Stimulated activated CD4-positive, alpha-beta T cell treated with anti-CD3 and anti-CD28 coated beads, Interleukin-15, amount 100 ng/mL, for 1 hour (primary cell): ENCODE measurements around the gene PNMT.

Source experiments
- DNase-seq, 2 donors: peaks; one replicate each; pipeline ENCODE4 v3.0.0-alpha.2; 2020; ENCODE audit warnings: low read depth in 1 of 2, low spot score in 1 of 2

Gene PNMT

DNA sequence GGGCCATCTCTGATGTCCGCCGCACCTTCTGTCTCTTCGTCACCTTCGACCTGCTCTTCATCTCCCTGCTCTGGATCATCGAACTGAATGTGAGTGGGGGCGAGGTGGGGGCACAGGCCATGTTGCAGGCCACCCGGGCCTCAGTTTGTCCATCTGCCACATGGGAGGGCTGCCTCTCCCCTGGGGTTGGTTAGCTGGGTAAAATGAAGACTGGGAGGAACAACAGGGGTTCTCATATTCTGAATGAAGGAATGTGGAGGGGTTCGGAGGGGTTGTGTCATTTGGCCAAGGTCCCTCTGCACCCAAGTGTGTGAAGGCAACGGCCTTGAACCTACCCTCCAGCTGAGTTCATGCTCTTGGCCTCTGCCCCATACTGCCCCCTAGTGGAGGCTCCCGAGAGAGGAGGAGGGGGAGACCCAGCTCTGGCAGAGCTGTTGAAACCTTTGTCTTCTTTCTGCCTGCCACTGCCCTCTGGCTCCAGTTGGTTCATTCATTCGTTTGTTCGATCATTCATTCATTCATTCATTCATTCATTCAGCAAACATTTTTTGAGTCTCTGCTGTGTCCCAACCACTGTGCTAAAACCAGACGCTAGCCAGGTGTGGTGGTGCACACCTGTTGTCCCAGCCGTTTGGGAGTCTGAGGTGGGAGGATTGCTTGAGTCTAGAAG is 14.5 kb upstream of the PNMT start:
- DNase-seq: peak; percentile 59 to 61

DNA sequence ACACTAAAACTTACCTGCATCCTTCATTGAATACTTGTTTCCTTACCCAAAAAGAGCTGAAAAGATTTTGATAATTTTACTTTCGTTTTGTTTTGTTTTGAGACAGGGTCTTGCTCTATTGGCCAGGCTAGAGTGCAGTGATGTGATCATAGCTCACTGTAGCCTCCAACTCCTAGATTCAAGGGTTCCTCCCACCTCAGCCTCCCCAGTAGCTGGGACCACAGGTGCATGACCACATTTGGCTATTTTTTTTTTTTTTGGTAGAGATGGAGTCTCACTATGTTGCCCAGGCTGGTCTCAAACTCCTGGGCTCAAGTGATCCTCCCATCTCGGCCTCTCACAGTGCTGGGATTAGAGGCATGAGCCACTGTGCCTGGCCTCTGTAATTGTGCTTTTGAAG is 13.1 kb upstream of the PNMT start:
- no peak for DNase-seq

DNA sequence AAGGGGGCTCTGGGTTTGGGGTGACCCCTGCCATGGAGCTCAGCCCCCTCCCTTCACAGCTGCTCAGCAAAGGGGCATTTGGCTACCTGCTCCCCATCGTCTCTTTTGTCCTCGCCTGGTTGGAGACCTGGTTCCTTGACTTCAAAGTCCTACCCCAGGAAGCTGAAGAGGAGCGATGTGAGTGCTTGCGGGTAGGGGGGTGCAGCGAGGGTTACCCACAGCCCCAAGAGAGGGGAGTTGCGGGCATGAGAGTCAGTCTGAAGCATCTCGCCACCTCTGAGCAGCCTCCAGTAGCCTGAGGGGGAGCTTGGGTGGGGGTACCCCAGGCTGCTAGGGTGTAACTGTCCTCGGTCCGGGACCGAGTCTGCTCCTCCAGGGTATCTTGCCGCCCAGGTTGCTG is 9.9 kb upstream of the PNMT start:
- DNase-seq: no peak

DNA sequence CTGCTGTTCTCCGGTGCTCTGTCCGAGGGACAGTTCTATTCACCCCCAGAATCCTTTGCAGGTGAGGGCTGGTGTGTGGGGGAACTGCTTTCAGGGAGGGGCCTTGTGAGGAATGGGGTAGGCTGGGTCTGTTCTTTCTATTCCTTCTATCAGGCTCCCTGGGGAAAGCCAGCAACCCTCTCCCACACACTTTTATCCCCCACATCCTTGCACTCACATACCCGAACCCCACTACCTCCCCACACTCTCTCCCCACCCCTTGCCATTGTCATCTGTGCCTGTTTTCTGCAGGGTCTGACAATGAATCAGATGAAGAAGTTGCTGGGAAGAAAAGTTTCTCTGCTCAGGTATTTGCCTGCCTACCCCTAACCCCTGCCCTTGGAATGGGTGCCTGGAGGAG is 9.5 kb upstream of the PNMT start:
- DNase-seq: no peak

DNA sequence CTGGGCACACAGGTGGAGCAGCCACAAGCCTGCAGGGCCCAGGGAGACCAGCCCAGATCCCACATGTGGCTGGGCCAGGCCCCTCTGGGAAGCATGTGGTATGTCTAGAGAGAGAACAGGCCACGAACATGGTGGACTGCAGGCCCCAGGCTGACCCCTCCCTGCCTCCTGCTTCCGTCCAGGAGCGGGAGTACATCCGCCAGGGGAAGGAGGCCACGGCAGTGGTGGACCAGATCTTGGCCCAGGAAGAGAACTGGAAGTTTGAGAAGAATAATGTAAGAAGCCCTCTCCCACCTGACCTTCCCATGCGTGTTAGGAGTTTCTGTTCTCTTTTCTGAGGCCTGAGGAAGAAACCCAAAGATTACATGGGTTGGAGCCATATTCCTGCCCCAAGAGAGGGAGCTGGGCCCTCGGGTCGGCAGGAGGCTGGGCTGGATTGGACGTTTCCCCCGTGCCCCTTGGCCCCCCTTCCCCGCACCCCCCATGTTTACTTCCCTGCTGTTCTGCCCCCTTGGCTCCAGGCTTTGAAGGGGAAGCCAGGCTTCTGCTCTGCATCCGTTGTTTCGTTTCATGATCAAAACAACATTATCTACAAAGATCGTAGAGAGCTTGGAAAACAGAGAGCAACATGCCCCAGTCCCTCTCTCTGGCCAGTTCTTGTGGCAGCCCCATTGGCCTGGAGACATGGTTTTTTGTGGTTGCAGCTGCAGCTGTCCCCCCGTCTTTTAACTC is 8.8 kb upstream of the PNMT start:
- DNase-seq: no peak

DNA sequence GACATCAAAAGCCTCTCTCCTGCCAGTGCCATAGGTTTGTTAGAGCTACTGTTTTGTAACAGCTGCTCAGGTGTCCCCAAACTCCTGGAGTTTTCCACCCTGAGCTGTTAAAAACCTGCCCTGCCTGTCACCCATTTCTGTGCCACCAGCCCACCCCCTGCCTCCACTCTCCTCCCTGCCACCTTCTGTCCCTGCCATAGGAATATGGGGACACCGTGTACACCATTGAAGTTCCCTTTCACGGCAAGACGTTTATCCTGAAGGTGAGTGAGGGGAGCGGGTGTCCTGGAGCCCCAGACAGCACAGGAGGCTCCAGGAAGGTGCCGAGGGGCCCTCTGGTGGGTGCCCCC is 8.3 kb upstream of the PNMT start:
- no peak for DNase-seq

DNA sequence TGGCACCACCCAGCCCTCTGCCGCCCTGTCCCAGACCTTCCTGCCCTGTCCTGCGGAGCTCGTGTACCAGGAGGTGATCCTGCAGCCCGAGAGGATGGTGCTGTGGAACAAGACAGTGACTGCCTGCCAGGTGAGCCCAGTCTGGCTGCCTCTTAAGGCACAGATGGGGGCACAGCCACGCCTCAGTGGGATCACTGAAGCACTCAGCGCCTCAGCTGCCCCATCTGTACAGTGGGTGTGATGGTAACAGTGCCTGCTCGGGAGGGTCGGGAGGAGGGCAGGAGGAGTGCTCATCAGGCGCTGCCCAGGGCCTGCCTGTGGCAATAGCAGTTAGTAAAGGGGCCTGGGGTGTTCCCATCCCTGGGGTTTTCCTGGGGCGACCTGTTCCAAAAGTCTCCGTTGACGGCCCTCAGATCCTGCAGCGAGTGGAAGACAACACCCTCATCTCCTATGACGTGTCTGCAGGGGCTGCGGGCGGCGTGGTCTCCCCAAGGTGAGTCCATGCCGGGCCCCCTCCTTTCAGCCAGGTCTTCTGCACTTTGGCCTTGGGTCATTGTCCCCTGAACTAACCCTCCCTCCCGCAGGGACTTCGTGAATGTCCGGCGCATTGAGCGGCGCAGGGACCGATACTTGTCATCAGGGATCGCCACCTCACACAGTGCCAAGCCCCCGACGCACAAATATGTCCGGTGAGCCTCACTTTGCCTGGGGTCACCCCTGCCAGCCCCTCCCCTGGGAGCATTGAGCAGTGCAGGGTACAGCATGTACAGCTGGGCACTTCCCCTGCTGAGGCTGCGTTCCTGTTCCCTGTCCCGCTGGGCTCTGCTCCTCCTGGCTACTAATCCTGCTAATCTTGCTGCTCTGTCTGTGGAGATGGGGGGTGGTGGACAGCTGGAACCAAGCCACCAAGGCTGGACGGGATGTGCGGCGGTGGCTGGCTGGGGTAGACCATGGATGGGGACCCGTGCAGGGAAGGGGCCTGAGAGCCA is 7.6 kb upstream of the PNMT start:
- no peak for DNase-seq

DNA sequence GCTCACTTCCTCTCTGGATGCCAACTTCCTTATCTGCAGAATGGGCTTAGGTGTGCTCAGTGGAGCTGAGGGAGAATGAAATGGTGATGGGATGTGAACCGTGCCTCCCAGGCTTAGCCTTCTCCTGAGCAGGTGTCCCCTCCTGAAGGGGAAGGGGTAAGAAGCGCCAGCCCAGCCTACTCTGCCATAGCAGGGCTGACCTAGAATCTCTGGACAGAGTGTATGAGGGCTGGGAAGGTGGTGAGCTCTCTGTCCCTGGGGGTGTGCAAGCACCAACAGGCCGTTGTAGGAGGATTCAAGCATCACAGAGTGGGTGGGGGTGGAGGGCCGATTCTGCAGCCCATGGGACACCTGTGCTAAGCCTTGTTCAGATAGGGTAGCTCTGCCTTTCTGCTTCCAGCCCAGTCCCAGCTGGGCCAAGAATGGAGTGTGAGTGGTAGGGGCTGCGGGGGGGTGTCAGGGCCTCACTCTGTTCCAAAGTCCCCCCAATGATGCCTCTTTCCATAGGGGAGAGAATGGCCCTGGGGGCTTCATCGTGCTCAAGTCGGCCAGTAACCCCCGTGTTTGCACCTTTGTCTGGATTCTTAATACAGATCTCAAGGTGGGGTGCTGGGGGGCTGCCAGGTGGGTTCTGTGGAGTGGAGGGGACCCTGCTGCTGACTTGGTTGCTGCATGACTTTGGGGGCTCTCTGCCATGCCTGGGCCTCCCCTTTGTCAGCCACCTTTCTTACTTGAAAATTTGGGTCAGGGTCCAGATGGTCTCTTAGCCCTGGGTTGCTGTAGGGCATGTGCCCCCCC is 6.3 kb upstream of the PNMT start:
- no peak for DNase-seq

DNA sequence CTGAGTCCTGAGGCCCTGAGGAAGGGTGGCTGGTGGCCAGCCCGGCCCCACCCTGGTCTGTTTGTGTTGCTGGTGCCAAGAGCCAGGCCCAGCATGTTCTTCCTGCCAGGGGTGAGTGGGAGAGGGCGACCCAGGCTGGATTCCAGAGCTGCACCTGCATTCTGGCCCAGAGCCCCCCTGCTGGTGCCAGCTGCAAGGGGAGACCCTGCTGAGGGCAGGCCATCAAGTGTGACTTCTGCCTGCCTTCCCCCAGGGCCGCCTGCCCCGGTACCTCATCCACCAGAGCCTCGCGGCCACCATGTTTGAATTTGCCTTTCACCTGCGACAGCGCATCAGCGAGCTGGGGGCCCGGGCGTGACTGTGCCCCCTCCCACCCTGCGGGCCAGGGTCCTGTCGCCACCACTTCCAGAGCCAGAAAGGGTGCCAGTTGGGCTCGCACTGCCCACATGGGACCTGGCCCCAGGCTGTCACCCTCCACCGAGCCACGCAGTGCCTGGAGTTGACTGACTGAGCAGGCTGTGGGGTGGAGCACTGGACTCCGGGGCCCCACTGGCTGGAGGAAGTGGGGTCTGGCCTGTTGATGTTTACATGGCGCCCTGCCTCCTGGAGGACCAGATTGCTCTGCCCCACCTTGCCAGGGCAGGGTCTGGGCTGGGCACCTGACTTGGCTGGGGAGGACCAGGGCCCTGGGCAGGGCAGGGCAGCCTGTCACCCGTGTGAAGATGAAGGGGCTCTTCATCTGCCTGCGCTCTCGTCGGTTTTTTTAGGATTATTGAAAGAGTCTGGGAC is 5.5 kb upstream of the PNMT start:
- no peak for DNase-seq

DNA sequence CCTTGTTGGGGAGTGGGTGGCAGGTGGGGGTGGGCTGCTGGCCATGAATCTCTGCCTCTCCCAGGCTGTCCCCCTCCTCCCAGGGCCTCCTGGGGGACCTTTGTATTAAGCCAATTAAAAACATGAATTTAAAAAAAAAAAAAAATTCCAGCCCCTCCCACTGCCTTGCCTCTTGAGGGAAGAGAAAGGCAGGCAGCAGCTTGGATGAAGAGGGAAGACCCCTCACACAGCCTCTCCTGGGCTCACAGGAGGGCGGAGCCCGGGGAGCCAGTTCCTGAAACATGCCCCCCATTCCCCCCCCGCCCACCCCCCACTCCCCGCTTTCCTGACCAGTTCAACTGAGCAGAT is 4.9 kb upstream of the PNMT start:
- DNase-seq: no peak

DNA sequence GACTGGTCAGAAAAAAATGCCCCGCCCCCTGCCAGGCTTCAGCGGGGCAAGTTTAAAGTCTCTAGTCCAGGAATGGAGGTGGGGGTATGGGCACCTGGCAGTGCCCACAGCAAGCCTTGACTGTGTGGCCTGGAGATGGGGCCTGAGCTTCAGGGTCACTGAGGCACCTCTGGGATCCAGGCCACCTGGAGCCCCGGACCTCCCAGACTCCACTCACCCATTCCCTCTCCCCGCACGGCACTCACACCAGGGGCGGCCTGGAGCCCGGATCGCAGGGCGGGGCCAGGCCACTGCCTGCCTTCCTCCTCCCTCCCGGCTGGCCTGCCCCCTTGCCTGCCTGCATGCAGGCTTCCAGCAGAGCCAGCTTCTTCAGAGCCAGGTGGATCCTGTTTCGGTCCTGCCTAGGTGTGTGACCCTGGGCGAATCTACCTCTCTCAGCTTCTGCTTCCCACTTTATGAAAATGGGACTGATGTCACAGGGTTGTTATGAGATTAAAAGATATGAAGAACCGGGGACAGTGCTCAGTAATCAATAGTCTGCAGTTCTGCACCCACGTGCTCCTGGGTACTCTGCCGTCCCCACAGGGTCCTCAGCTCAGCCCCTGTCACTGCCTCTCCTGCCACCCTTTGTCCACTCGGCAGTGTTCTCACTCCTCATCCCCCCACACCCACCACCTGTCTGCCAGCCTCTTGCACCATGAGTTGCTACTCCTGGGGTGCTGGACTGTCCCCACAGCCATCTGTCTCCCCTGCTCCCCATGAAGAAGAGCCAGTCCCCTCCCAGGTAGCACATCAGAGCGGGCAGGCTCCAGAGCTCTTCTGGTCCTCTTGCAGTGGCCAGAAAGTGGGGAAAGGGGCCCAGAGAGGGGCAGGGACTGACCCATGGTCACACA is 4.3 kb upstream of the PNMT start:
- no peak for DNase-seq

DNA sequence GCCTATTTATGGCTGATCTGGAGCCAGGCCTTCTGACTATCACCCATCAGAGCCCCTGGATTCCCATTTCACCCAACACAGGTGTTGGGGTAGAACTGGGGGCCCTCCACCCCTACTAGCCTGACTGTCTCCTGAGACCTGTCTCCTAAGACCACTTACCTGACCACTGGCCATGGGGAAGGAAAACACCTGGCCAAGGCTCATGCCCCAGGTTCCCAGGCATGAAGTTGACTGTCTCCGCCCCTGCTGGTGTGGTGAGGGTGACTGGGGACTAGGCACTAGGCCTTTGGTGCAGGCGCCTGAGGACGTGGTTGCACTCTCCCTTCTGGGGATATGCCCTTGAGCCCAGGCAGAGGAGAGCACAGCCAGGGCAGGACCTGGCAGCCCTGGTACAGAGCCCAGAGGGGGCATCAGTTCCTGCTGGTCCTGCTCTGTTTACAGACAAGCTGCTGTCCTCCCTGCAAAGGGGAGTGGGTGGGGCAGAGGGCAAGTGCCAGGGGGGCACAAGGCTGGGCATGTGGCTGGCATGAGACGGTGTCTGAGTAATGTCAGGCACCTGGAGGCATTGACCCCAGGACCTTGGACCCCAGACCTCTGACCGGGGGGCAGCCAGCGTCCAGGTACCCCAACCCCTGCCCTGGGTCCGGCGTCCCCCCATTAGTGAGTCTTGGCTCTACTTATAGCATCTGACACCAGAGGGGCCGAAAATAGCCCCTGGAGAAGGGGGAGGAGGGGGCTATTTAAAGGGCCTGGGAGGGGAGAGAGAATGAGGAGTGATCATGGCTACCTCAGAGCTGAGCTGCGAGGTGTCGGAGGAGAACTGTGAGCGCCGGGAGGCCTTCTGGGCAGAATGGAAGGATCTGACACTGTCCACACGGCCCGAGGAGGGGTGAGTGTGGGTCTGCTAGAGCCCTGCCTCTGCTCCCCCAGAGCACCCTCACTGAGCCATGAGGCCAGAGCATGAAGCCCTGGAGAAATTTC is 3.4 kb upstream of the PNMT start, which contains the start of gene TCAP:
TSS of gene TCAP (plus strand) at position 769 of the 981 bp plus-strand sequence. CDS start at position 780, 11 bp downstream.
- DNase-seq: no peak

DNA sequence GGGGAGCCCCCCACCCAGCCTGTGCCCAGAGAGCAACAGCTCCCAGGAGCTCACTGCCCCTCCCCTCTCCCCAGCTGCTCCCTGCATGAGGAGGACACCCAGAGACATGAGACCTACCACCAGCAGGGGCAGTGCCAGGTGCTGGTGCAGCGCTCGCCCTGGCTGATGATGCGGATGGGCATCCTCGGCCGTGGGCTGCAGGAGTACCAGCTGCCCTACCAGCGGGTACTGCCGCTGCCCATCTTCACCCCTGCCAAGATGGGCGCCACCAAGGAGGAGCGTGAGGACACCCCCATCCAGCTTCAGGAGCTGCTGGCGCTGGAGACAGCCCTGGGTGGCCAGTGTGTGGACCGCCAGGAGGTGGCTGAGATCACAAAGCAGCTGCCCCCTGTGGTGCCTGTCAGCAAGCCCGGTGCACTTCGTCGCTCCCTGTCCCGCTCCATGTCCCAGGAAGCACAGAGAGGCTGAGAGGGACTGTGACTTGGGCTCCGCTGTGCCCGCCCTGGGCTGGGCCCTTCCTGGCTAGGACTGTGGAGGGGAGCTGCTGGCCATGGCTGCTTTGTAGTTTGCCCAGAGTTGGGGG is 2.5 kb upstream of the PNMT start:
- DNase-seq: no peak

DNA sequence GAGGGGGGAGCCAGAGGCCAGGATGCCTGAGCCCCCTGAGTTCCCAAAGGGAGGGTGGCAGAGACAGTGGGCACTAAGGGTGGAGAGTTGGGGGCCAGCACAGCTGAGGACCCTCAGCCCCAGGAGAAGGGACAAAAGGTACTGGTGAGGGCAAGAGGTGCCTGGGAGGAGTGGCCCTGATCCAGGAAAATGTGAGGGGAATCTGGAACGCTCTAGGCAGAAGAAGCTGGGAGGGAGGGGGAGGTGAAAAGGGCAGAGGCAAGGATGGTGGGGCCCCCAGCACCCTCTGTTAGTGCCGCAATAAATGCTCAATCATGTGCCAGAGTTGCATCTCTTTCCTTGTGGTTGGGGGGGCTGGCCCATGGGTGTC is 2.0 kb upstream of the PNMT start:
- DNase-seq: no peak

DNA sequence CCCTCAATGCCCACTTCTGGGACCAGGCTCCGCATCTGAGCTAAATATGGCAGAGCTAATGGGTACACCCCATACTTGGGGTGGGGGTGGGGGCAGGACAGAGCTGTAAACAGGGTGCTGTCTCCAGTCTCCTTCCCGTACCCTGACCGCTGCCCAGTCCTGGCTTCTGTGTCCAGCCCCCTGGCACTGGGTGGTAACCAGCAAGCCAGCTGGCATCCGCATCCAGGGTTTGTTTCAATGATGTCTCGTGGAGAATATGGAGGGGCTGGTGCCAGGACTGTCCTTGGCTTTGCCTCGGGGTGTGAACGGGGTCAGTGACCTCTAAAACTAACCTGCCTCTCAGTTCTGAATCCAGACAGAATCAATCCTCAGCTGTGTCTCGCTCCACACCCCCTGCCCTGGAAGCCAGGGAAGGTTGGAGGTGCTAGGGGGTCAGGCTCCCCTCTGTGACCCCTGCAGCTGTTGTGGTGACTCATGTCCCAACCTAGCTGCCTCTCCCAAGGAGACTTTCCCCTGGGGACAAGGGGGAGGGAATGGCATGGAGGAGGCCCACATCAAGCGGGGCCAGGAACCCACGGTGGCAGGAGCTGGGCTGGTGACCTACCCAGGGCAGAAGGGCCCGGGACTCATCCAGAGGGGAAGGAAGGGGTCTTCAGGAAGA is 1.5 kb upstream of the PNMT start:
- DNase-seq: no peak

DNA sequence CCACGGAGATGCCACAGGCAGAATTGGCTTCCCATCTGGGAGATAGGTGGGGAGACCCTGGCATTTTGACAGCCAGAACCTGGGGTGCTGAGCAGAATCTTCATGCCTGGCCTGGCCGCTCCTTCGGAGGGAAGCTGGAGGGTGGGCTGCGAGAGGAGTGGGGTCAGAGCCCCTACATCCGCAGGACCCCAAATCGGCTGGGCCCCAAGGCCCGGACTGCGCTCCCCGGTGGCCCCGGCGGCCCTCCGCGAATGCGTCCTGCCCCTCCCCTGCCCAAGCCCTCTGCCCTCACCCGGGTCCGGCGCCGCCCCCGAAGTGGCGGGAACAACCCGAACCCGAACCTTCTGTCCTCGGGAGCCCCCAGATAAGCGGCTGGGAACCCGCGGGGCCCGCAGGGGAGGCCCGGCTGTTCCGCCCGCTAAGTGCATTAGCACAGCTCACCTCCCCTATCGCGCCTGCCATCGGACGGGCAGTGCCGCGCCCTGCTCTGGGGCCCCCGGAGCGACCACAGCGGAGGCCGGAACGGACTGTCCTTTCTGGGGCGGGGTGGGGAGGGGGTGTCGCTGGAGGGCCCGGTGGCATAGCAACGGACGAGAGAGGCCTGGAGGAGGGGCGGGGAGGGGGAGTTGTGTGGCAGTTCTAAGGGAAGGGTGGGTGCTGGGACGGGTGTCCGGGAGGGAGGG is 850 bp upstream of the PNMT start:
- no peak for DNase-seq
